Thyroid gland (tissue), 4 donors: ENCODE data around the gene LDLRAD4.

Source experiments
- POLR2A ChIP-seq, 2 donors: fragments of 450-650 bp; IDR thresholded peaks; one replicate each; pipeline ENCODE4 v1.6.1; 2017; ENCODE audit warnings: antibody characterized with exemption in 2 of 2, mild to moderate bottlenecking in 2 of 2, moderate library complexity in 1 of 2
- TF ChIP-seq, protein P1 (sequence below), 6 experiments: fragments of 200-600 bp in 3 of 6; fragments of 450-650 bp in 3 of 6; sonication (generic) in 3 of 6; IDR thresholded peaks; one replicate each; pipeline ENCODE4 v1.5.1; 2016 to 2019; ENCODE audit warnings: antibody characterized with exemption in 6 of 6, mild to moderate bottlenecking in 2 of 6, inconsistent platforms in 1 of 6, moderate library complexity in 1 of 6

- TF ChIP-seq, protein P1, sequence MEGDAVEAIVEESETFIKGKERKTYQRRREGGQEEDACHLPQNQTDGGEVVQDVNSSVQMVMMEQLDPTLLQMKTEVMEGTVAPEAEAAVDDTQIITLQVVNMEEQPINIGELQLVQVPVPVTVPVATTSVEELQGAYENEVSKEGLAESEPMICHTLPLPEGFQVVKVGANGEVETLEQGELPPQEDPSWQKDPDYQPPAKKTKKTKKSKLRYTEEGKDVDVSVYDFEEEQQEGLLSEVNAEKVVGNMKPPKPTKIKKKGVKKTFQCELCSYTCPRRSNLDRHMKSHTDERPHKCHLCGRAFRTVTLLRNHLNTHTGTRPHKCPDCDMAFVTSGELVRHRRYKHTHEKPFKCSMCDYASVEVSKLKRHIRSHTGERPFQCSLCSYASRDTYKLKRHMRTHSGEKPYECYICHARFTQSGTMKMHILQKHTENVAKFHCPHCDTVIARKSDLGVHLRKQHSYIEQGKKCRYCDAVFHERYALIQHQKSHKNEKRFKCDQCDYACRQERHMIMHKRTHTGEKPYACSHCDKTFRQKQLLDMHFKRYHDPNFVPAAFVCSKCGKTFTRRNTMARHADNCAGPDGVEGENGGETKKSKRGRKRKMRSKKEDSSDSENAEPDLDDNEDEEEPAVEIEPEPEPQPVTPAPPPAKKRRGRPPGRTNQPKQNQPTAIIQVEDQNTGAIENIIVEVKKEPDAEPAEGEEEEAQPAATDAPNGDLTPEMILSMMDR (IDR thresholded peaks at IDR 0.05), result no peak
- TF ChIP-seq POLR2A (IDR thresholded peaks at IDR 0.05), result peak in 1 of 2 donors; percentile 42
These were observed at the start of gene LDLRAD4 for GRCh38 chr18:13218368-13218991.
